ENCODE data around the gene EARS2.
A peak's percentile ranks its signal among the peaks of the same experiment; 100 is the strongest.

The EARS2 gene

DNA sequence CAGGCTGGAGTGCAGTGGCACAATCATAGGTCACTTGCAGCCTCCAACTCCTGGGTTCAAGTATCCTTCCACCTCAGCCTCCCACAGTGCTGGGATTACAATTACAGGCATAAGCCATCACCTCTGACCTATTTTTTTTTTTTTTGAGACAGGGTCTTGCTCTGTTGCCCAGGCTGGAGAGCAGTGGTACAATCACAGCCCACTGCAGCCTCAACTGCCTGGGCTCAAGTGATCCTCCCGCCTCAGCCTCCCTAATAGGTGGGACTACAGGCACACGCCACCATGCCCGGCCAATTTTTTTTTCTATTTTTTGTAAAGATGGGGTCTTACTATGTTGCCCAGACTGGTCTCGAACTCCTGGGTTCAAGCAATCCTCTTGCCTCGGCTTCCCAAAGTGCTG, 41.3 kb downstream of the EARS2 start:
- DNase-seq: no peak
- TF ChIP-seq, protein P1, sequence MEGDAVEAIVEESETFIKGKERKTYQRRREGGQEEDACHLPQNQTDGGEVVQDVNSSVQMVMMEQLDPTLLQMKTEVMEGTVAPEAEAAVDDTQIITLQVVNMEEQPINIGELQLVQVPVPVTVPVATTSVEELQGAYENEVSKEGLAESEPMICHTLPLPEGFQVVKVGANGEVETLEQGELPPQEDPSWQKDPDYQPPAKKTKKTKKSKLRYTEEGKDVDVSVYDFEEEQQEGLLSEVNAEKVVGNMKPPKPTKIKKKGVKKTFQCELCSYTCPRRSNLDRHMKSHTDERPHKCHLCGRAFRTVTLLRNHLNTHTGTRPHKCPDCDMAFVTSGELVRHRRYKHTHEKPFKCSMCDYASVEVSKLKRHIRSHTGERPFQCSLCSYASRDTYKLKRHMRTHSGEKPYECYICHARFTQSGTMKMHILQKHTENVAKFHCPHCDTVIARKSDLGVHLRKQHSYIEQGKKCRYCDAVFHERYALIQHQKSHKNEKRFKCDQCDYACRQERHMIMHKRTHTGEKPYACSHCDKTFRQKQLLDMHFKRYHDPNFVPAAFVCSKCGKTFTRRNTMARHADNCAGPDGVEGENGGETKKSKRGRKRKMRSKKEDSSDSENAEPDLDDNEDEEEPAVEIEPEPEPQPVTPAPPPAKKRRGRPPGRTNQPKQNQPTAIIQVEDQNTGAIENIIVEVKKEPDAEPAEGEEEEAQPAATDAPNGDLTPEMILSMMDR (IDR thresholded peaks at IDR 0.05; ENCODE audit: borderline replicate concordance, extremely low read depth, low read length, poor library complexity, severe bottlenecking): no peak
- no peak for TF ChIP-seq EZH2 (IDR thresholded peaks at IDR 0.05; ENCODE audit: borderline replicate concordance, low read depth, low read length, severe bottlenecking)
- peaks cover 24% of the 10 kb centered on the region for H3K36me3 ChIP-seq (ENCODE audit: insufficient read depth, low read length)
- no peaks in the 10 kb centered on the region; the same call in 1 of the 2 replicates for H4K20me1 ChIP-seq (ENCODE audit: insufficient read depth, low read length)
- no peaks in the 10 kb centered on the region for H3K4me1 ChIP-seq (ENCODE audit: insufficient read depth, low read length)
- no peaks in the 10 kb centered on the region for H3K27me3 ChIP-seq (ENCODE audit: insufficient read depth, low read length, poor library complexity)
- H3K4me2 ChIP-seq (ENCODE audit: insufficient read depth, low read length): no peak overlapping the region
- H3K9me3 ChIP-seq (ENCODE audit: insufficient read depth, low read length, severe bottlenecking): no peaks in the 10 kb centered on the region
- no peak for ATAC-seq (ENCODE audit: insufficient read depth, low read depth)
- no peak overlapping the region for H3K27ac ChIP-seq (ENCODE audit: low read length)
- H2AFZ ChIP-seq (ENCODE audit: low read depth, low read length): no peak overlapping the region
- H3K79me2 ChIP-seq (ENCODE audit: insufficient read depth, low read length): no peaks in the 10 kb centered on the region
- no peak overlapping the region for H3K9ac ChIP-seq (ENCODE audit: low read depth, low read length)
- no peak overlapping the region for H3K4me3 ChIP-seq (ENCODE audit: low read depth in 1 of 2, low read length in 2 of 2)

DNA sequence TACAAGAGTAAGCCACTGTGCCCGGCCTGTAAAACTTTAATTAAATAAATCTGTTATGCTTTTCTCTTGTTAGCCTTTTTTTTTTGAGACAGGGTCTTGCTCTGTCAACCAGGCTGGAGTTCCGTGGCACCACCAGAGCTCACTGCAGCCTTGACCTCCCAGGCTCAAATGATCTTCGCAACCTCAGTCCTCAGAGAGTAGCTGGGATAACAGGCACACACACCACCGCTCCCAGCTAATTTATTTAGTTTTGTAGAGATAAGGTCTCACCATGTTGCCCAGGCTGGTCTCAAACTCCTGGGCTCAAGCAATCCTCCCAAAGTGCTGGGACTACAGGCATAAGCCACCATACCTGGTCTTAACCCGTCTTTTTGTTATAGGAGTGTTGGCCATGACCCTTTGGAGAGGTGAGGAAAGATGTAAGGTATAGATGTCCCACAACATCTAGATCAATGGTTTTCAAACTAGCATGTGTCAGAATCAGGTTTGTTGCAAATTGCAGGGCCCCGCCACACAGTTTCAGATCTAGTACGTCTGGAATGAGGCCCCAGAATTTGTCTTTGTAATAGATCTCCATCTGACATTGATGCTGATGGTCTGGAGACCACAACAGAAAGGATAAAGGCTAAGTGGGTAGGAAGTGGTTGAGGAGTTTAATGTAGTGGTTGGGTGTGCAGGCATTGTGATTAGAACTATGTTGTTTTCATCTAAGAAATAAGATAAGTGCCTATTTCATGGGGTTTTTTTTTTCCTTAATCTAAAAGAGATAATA, 42.6 kb downstream of the EARS2 start:
- no peaks in the 10 kb centered on the region for H3K4me1 ChIP-seq (ENCODE audit: insufficient read depth, low read length)
- peaks cover 11% of the 10 kb centered on the region for H3K36me3 ChIP-seq (ENCODE audit: insufficient read depth, low read length)
- no peak overlapping the region for H3K9ac ChIP-seq (ENCODE audit: low read depth, low read length)
- TF ChIP-seq EZH2 (IDR thresholded peaks at IDR 0.05; ENCODE audit: borderline replicate concordance, low read depth, low read length, severe bottlenecking): no peak
- TF ChIP-seq, protein P1 (IDR thresholded peaks at IDR 0.05; ENCODE audit: borderline replicate concordance, extremely low read depth, low read length, poor library complexity, severe bottlenecking): no peak
- no peak overlapping the region for H3K4me2 ChIP-seq (ENCODE audit: insufficient read depth, low read length)
- H2AFZ ChIP-seq (ENCODE audit: low read depth, low read length): no peak overlapping the region
- H3K79me2 ChIP-seq (ENCODE audit: insufficient read depth, low read length): no peaks in the 10 kb centered on the region
- no peak overlapping the region for H3K4me3 ChIP-seq (ENCODE audit: low read depth in 1 of 2, low read length in 2 of 2)
- H3K9me3 ChIP-seq (ENCODE audit: insufficient read depth, low read length, severe bottlenecking): no peaks in the 10 kb centered on the region
- no peak overlapping the region for H3K27ac ChIP-seq (ENCODE audit: low read length)
- H4K20me1 ChIP-seq (ENCODE audit: insufficient read depth, low read length): no peaks in the 10 kb centered on the region; the same call in 1 of the 2 replicates
- DNase-seq (peak; percentile 29), ATAC-seq (ENCODE audit: insufficient read depth, low read depth) (peak; percentile 79)
- no peaks in the 10 kb centered on the region for H3K27me3 ChIP-seq (ENCODE audit: insufficient read depth, low read length, poor library complexity)

DNA sequence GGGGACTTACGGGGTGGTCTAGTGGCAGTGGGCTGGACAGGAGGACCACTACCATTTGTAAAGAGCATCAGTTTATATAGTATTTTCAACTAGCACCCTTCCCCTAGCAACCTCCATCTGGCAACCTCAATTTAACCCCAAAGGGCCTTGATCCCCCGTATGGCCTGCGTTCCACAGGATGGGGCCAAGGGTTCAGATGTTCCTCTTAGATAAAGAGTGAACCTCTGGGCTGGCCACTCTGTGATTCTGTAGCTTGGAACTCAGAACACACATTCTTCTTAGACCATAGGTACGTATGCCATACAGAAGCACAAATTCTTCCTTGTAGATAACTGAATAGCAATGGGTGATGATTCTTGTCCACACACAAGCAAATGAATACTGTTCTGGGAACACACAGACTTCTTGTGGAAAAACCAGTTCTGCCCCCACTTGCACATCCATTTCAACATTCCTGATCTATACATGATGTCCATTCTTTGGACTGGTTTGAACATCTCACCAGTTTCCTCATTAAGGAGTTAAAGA, 44.9 kb downstream of the EARS2 start:
- no peak overlapping the region for H3K4me3 ChIP-seq (ENCODE audit: low read depth in 1 of 2, low read length in 2 of 2)
- no peak overlapping the region for H3K4me2 ChIP-seq (ENCODE audit: insufficient read depth, low read length)
- no peak overlapping the region for H3K9ac ChIP-seq (ENCODE audit: low read depth, low read length)
- H3K4me1 ChIP-seq (ENCODE audit: insufficient read depth, low read length): no peaks in the 10 kb centered on the region
- no peak for TF ChIP-seq EZH2 (IDR thresholded peaks at IDR 0.05; ENCODE audit: borderline replicate concordance, low read depth, low read length, severe bottlenecking)
- TF ChIP-seq, protein P1 (IDR thresholded peaks at IDR 0.05; ENCODE audit: borderline replicate concordance, extremely low read depth, low read length, poor library complexity, severe bottlenecking): no peak
- no peak overlapping the region for H3K27ac ChIP-seq (ENCODE audit: low read length)
- no peak overlapping the region for H2AFZ ChIP-seq (ENCODE audit: low read depth, low read length)
- H3K79me2 ChIP-seq (ENCODE audit: insufficient read depth, low read length): no peaks in the 10 kb centered on the region
- H3K9me3 ChIP-seq (ENCODE audit: insufficient read depth, low read length, severe bottlenecking): no peaks in the 10 kb centered on the region
- DNase-seq (no peak), ATAC-seq (ENCODE audit: insufficient read depth, low read depth) (no peak)
- H3K36me3 ChIP-seq (ENCODE audit: insufficient read depth, low read length): 0 out of 2 replicates have a peak, but pooled peaks cover 4% of the 10 kb centered on the region
- no peaks in the 10 kb centered on the region for H3K27me3 ChIP-seq (ENCODE audit: insufficient read depth, low read length, poor library complexity)
- H4K20me1 ChIP-seq (ENCODE audit: insufficient read depth, low read length): no peaks in the 10 kb centered on the region; the same call in 1 of the 2 replicates

Measured in DND-41 (cell line).